ENCODE results near the gene PEPD.

PEPD gene

DNA sequence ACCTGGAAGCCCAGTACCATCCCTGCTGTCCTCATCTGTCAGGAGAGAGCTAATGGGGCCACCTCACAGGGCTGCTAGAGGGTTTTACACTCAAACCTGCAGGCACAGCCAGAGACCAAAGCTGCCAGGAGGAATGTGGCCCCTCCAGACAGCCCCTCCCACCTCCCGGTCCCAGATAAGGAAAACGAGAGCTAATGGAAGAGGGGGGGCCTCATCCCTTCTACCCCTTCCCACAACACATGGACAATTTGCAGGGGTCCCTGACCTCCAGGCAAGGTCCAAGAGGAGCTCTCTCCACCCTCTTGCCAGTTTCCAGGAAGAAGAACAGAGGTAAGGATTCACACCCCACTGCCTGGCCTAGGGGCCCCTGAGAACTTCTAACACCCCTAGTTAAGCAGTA, 1.6 kb upstream of the PEPD start:
- no peak overlapping the region for H2AFZ ChIP-seq (ENCODE audit: low read length)
- no peaks in the 10 kb centered on the region for H3K9me3 ChIP-seq (replicated peaks; ENCODE audit: insufficient read depth, low read length)
- no peak for DNase-seq
- H3K36me3 ChIP-seq (replicated peaks; ENCODE audit: insufficient read depth, low read length), result no peaks in the 10 kb centered on the region
- no peaks in the 10 kb centered on the region for H4K20me1 ChIP-seq (ENCODE audit: insufficient read depth, low read length)
- peaks cover 27% of the 10 kb centered on the region for H3K27me3 ChIP-seq (replicated peaks; ENCODE audit: insufficient read depth, low read length)
- H3K9me2 ChIP-seq (replicated peaks; ENCODE audit: insufficient read depth, low read length), result no peaks in the 10 kb centered on the region
- H3K4me2 ChIP-seq (ENCODE audit: low read depth, low read length), result no peak overlapping the region
- no peak overlapping the region for H3K27ac ChIP-seq (ENCODE audit: low read length)
- peaks cover 7% of the 10 kb centered on the region; the same call in 1 of the 2 replicates for H3K4me1 ChIP-seq (ENCODE audit: low read length)
- peaks cover 15% of the 10 kb centered on the region for H3K79me2 ChIP-seq (ENCODE audit: low read length)
- H3K4me3 ChIP-seq (ENCODE audit: low read length), result no peak overlapping the region
- TF ChIP-seq EZH2 (optimal IDR thresholded peaks at IDR 0.05; ENCODE audit: low read depth, low read length), result no peak
- TF ChIP-seq CTCF (IDR thresholded peaks at IDR 0.05; ENCODE audit: low read length), result no peak
- TF ChIP-seq EZH2phosphoT487 (IDR thresholded peaks at IDR 0.05; ENCODE audit: low read length), result no peak
- no peak overlapping the region for H3K9ac ChIP-seq (ENCODE audit: low read length)
- H3F3A ChIP-seq (ENCODE audit: insufficient read depth, low read length), result no peaks in the 10 kb centered on the region

DNA sequence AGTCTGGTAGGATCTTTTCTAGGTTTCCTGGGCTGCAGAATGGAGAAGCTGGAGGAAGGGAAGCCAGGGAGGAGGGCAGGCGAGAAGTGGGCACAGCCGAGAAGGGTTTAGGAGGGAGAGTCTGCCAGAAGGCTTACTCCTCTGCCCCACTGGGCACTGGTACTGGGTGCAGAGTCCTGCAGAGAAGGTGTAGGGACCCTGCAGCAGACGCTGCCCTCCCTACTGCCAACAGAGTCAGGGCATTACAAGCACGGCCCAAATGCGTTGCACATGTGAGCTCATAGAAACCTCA, 726 bp upstream of the PEPD start:
- Histone ChIP-seq H3K27me3 (replicated peaks; ENCODE audit: insufficient read depth, low read length) (peaks cover 19% of the 10 kb centered on the region), H4K20me1 (ENCODE audit: insufficient read depth, low read length) (no peaks in the 10 kb centered on the region), H3K36me3 (replicated peaks; ENCODE audit: insufficient read depth, low read length) (no peaks in the 10 kb centered on the region), H3K4me2 (ENCODE audit: low read depth, low read length) (peak overlapping the region; percentile 88; the same call in 1 of the 2 replicates), H2AFZ (ENCODE audit: low read length) (peak overlapping the region; percentile 84), H3K9ac (ENCODE audit: low read length) (no peak overlapping the region), H3F3A (ENCODE audit: insufficient read depth, low read length) (no peaks in the 10 kb centered on the region), H3K4me3 (ENCODE audit: low read length) (peak overlapping the region; percentile 91), H3K9me3 (replicated peaks; ENCODE audit: insufficient read depth, low read length) (no peaks in the 10 kb centered on the region), H3K9me2 (replicated peaks; ENCODE audit: insufficient read depth, low read length) (no peaks in the 10 kb centered on the region), H3K79me2 (ENCODE audit: low read length) (peaks cover 15% of the 10 kb centered on the region), H3K27ac (ENCODE audit: low read length) (no peak overlapping the region), H3K4me1 (ENCODE audit: low read length) (peaks cover 7% of the 10 kb centered on the region; the same call in 1 of the 2 replicates)
- no peak for DNase-seq
- no peak for TF ChIP-seq EZH2 (optimal IDR thresholded peaks at IDR 0.05; ENCODE audit: low read depth, low read length)
- no peak for TF ChIP-seq EZH2phosphoT487 (IDR thresholded peaks at IDR 0.05; ENCODE audit: low read length)
- no peak for TF ChIP-seq CTCF (IDR thresholded peaks at IDR 0.05; ENCODE audit: low read length)

GRCh38 chr19:33520844-33521479, 629 bp downstream of the PEPD start:
- Histone ChIP-seq H3K4me1 (ENCODE audit: low read length) (peaks cover 7% of the 10 kb centered on the region; the same call in 1 of the 2 replicates), H3K9me2 (replicated peaks; ENCODE audit: insufficient read depth, low read length) (no peaks in the 10 kb centered on the region), H3K9ac (ENCODE audit: low read length) (peak overlapping the region; percentile 76), H3F3A (ENCODE audit: insufficient read depth, low read length) (no peaks in the 10 kb centered on the region), H3K36me3 (replicated peaks; ENCODE audit: insufficient read depth, low read length) (no peaks in the 10 kb centered on the region), H3K4me2 (ENCODE audit: low read depth, low read length) (peak overlapping the region; percentile 98), H3K4me3 (ENCODE audit: low read length) (peak overlapping the region; percentile 91), H3K27me3 (replicated peaks; ENCODE audit: insufficient read depth, low read length) (peaks cover 12% of the 10 kb centered on the region; the same call in 1 of the 2 replicates), H4K20me1 (ENCODE audit: insufficient read depth, low read length) (no peaks in the 10 kb centered on the region), H3K9me3 (replicated peaks; ENCODE audit: insufficient read depth, low read length) (no peaks in the 10 kb centered on the region), H3K27ac (ENCODE audit: low read length) (no peak overlapping the region), H2AFZ (ENCODE audit: low read length) (peak overlapping the region; percentile 93), H3K79me2 (ENCODE audit: low read length) (peaks cover 19% of the 10 kb centered on the region)
- no peak for DNase-seq
- TF ChIP-seq EZH2phosphoT487 (IDR thresholded peaks at IDR 0.05; ENCODE audit: low read length) (no peak), EZH2 (optimal IDR thresholded peaks at IDR 0.05; ENCODE audit: low read depth, low read length) (no peak), CTCF (IDR thresholded peaks at IDR 0.05; ENCODE audit: low read length) (no peak)
